GM12865 (cell line): ENCODE measurements around the gene TNFAIP8L2.
"Not testable (repeated sequence)": the region's sequence is repeated elsewhere in the genome, so short reads cannot be mapped to it uniquely, and the experiment has no call there.

Source experiments
- DNase-seq: peaks from one replicate; pipeline ENCODE4 v3.0.0; 2010; ENCODE audit warnings: low read depth
- H3K4me3 ChIP-seq: 2 replicates; pipeline ENCODE4 v1.5.1; 2011; ENCODE audit warnings: mild to moderate bottlenecking, low read depth, low read length, control low read depth
- TF ChIP-seq, protein P1 (sequence below): IDR thresholded peaks from 2 replicates; pipeline ENCODE4 v1.5.1; 2011; ENCODE audit warnings: low read length, control low read depth, low read depth, inconsistent platforms; ENCODE audit not compliant: insufficient read depth; ENCODE audit errors: missing control alignments

The TNFAIP8L2 gene

DNA sequence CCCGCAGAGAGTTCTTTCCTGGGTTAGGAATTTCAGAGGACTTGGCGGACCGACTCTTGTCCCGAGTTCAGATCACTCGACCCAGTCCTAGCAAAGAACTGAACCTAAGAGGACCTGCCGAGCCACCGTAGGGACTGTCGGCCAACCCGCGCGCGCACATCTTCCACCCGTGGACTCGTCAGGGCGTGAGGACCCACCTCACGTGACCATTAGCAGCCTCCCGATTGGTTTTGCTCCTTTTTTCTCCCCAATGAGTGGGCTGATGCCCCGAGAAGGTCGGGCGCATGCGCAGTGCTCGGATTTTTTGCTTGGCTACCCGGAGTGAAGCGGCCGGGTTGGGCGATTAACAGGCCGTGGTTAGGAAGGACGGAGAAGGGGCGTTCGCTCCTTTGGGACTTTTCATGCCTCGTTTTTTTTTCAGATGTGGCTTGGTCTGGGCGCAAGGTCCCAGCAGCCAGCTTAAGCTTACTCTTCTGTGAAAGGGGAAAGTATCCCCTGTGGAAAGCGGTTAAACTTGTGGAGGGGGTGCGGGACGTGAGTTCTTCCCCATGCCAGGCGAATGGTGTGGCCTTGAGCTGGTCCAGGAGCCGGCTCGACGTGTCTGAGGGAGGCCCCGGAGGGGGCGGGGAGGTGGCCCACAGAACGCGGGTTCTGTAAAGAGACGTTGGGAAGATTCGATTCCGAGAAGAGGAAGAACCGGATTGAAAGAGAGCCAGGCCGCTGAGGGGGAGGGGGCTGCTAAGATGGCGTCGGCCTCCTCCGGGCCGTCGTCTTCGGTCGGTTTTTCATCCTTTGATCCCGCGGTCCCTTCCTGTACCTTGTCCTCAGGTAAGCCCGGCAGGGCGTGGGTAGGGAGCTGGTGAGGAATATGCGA lies 42.0 kb downstream of the TNFAIP8L2 start, which contains the start of gene PIP5K1A:
Gene PIP5K1A (plus strand): TSS at position 299 of the 874 bp plus-strand sequence. CDS start 445 bp downstream, at position 744.
- peak; percentile 99 for DNase-seq
- TF ChIP-seq, protein P1, sequence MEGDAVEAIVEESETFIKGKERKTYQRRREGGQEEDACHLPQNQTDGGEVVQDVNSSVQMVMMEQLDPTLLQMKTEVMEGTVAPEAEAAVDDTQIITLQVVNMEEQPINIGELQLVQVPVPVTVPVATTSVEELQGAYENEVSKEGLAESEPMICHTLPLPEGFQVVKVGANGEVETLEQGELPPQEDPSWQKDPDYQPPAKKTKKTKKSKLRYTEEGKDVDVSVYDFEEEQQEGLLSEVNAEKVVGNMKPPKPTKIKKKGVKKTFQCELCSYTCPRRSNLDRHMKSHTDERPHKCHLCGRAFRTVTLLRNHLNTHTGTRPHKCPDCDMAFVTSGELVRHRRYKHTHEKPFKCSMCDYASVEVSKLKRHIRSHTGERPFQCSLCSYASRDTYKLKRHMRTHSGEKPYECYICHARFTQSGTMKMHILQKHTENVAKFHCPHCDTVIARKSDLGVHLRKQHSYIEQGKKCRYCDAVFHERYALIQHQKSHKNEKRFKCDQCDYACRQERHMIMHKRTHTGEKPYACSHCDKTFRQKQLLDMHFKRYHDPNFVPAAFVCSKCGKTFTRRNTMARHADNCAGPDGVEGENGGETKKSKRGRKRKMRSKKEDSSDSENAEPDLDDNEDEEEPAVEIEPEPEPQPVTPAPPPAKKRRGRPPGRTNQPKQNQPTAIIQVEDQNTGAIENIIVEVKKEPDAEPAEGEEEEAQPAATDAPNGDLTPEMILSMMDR, result no peak
- peak within 1 kb of the TSS; percentile 99 for H3K4me3 ChIP-seq

DNA sequence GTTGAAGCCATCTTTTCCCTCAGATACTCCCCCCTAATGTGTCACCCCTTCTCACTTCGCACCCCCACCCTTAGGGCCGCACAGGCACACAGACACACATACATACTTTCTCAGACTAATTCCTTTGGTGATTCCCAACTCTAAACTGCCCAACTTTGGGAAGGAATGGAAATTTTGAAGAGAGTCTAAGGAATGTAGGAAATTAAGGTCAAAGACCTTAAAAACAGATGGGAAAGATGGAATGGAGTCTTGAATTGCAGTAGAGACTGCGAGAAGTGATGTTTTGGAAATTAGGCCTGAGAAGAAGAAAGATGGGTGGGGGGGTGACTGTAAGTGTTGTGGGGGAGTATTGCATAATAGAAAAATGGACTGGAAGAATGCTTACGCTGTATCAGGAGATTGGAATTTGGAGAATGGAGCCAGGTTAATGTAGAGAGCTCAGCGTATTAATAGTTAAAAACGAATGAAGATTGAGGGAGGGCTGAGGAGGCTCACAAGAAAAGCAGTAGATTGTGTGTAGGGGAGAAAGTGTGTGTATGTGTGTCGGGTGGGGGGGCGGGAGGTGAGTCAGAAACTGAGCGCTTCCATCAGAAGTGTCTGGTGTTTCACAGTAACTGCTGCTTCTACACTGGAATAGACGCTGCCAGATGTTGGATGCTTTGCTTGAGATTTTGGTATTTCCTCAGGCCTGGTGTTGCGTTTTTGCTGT lies 43.6 kb downstream of the TNFAIP8L2 start:
- peak overlapping the region; percentile 99 for H3K4me3 ChIP-seq
- peak; percentile 26 for DNase-seq
- TF ChIP-seq, protein P1, result no peak

DNA sequence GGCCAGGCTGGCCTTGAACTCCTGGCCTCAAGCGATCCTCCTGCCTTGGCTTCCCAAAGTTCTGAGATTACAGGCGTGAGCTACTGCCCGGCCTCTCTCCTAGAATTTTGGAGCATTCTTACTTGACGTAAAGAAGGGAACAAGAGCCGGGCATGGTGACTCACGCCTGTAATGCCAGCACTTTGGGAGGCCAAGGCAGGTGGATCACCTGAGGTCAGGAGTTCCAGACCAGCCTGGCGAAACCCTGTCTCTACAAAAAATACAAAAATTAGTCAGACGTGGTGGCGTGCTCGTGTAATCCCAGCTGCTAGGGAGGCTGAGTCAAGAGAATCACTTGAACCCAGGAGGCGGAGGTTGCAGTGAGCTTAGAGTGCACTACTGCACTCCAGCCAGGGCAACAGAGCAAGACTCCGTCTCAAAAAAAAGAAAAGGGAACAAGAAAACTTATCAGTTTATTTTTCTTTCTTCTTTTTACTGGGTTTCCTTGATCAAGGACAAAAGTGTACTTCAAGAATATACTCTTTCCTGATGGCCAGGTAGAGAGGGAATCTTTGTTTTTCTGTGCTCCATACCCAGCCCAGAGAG lies 49.0 kb downstream of the TNFAIP8L2 start:
- H3K4me3 ChIP-seq, DNase-seq: not testable (repeated sequence)
